ENCODE data around the gene SCN9A. TPM values are rescaled to one million over a fixed set of nuclear protein-coding genes. Genes with fewer than 3 reads are reported as not detected.

Gene SCN9A
- total and polyA plus RNA-seq, 2 of the 8 experiments (the other 6 are each of a cell fraction or from before 2014, with no cell fraction given), result 1.6 to 6.2 TPM

GRCh38 chr2:166256896-166257295, 118.8 kb downstream of the SCN9A start:
- 100% methylated on average over 1 of the region's 1 CpG; no CpG with 5 or more reads in 1 of the 2 experiments for WGBS, 2 experiments (ENCODE audit: extremely low coverage in 1 of 2, insufficient coverage in 1 of 2, insufficient read length in 1 of 2, insufficient replicate concordance in 2 of 2, low coverage in 1 of 2, low lambda C conversion rate in 2 of 2, missing lambda C conversion rate in 1 of 2)

More at GRCh38 chr2:166256896-166257295, 118.8 kb downstream of the SCN9A start:
- H3K27ac ChIP-seq (ENCODE audit: low read depth, low read length), result no peak overlapping the region
- H3K36me3 ChIP-seq (ENCODE audit: control insufficient read depth in 2 of 4, insufficient read depth in 4 of 4, low read length in 3 of 4), result no peaks in the 10 kb centered on the region
- no peak overlapping the region for H4K5ac ChIP-seq (ENCODE audit: insufficient read length, low read depth, low read length)
- no peaks in the 10 kb centered on the region for H3K79me1 ChIP-seq (ENCODE audit: low read depth, low read length)
- no peak overlapping the region for H3K23ac ChIP-seq (ENCODE audit: insufficient read length)
- no peak for DNase-seq (ENCODE audit: low read depth in 1 of 2, low spot score in 2 of 2)
- no peak overlapping the region for H2AK5ac ChIP-seq (ENCODE audit: low read depth, low read length)
- H3K27me3 ChIP-seq (replicated peaks in 1 of 4; ENCODE audit: control insufficient read depth in 3 of 4, extremely low read depth in 1 of 4, insufficient read depth in 3 of 4, low read length in 3 of 4), result no peaks in the 10 kb centered on the region
- H3K4me2 ChIP-seq (ENCODE audit: insufficient read depth in 1 of 2, low read depth in 2 of 2, low read length in 2 of 2), result no peak overlapping the region
- H2BK5ac ChIP-seq (ENCODE audit: low read depth, low read length), result no peak overlapping the region
- no peak overlapping the region for H2AFZ ChIP-seq (ENCODE audit: low read length)
- H2BK120ac ChIP-seq (replicated peaks; ENCODE audit: low read depth, low read length), result no peak overlapping the region
- no peak overlapping the region for H2BK12ac ChIP-seq (ENCODE audit: low read depth, low read length)
- no peaks in the 10 kb centered on the region for H3K79me2 ChIP-seq (ENCODE audit: control insufficient read depth in 1 of 2, insufficient read depth in 2 of 2, low read length in 2 of 2)
- H3K14ac ChIP-seq (ENCODE audit: insufficient read length), result no peak overlapping the region
- no peaks in the 10 kb centered on the region; a peak in 1 of 7 replicates for H3K4me1 ChIP-seq (replicated peaks in 1 of 4; ENCODE audit: control insufficient read depth in 3 of 4, insufficient read depth in 4 of 4, low read length in 3 of 4)
- ChIA-PET CTCF (ENCODE audit: partially characterized antibody) (no interaction called here), POLR2A (ENCODE audit: partially characterized antibody) (interaction anchor here (0.6 kb wide), 1 partner anchor 11 kb away, joined by 3 read pairs; no protein-coding TSS in a partner anchor)
- H3K9me3 ChIP-seq (ENCODE audit: insufficient read depth in 2 of 2, low read depth in 1 of 2, low read length in 1 of 2), result no peaks in the 10 kb centered on the region
- H3K23me2 ChIP-seq (ENCODE audit: low read depth, low read length), result no peaks in the 10 kb centered on the region
- H3K4me3 ChIP-seq (ENCODE audit: extremely low read depth in 1 of 4, insufficient read depth in 2 of 4, low read depth in 3 of 4, low read length in 4 of 4), result no peak overlapping the region
- H4K8ac ChIP-seq (ENCODE audit: extremely low read depth, insufficient read depth, low read length), result no peak overlapping the region
- H4K91ac ChIP-seq (replicated peaks; ENCODE audit: insufficient read length, low read length), result no peak overlapping the region
- no peak overlapping the region for H2BK20ac ChIP-seq (ENCODE audit: low read length)
- no peaks in the 10 kb centered on the region for H4K20me1 ChIP-seq (replicated peaks in 1 of 2; ENCODE audit: control insufficient read depth in 1 of 2, insufficient read depth in 2 of 2, low read length in 2 of 2)
- FAIRE-seq, result peak; percentile 13
- H2BK15ac ChIP-seq (ENCODE audit: low read length), result no peak overlapping the region
- no peak for TF ChIP-seq SRF (IDR thresholded peaks at IDR 0.05; ENCODE audit: low read depth, low read length)
- no peak for TF ChIP-seq BCL11A (IDR thresholded peaks at IDR 0.05; ENCODE audit: low read depth in 2 of 2, low read length in 2 of 2)
- TF ChIP-seq SIRT6 (IDR thresholded peaks at IDR 0.05; ENCODE audit: low read length), result no peak
- no peak for TF ChIP-seq E2F6 (IDR thresholded peaks at IDR 0.05)
- no peak for TF ChIP-seq TBP (IDR thresholded peaks at IDR 0.05; ENCODE audit: low read depth, low read length)
- TF ChIP-seq TAF7 (optimal IDR thresholded peaks at IDR 0.05; ENCODE audit: borderline replicate concordance, low read depth, low read length), result no peak
- no peak for TF ChIP-seq NRF1 (IDR thresholded peaks at IDR 0.05; ENCODE audit: low read depth, low read length)
- TF ChIP-seq POU5F1 (IDR thresholded peaks at IDR 0.05; ENCODE audit: low read depth, low read length), result no peak
- TF ChIP-seq KDM5A (IDR thresholded peaks at IDR 0.05; ENCODE audit: low read length), result no peak
- TF ChIP-seq RAD21 (IDR thresholded peaks at IDR 0.05 in 1 of 2, conservative IDR thresholded peaks at IDR 0.05 in 1 of 2; ENCODE audit: low read depth in 2 of 2, low read length in 2 of 2), result no peak
- TF ChIP-seq NANOG (IDR thresholded peaks at IDR 0.05; ENCODE audit: insufficient read depth, low read depth, low read length, poor library complexity, severe bottlenecking), result no peak
- no peak overlapping the region for H3K9ac ChIP-seq (replicated peaks in 1 of 4; ENCODE audit: extremely low read depth in 1 of 4, low read depth in 3 of 4, low read length in 3 of 4)
- H3K56ac ChIP-seq (replicated peaks; ENCODE audit: insufficient read length, low read depth, low read length), result no peak overlapping the region
- no peak overlapping the region for H3K4ac ChIP-seq (replicated peaks; ENCODE audit: insufficient read length, low read depth, low read length)
- H3K18ac ChIP-seq (ENCODE audit: extremely low read depth, low read length), result no peak overlapping the region

Measured in H1 (cell line).